Adrenal gland (tissue), 5 donors: Measurements from ENCODE around the gene MAGI2.

Source experiments
- POLR2A ChIP-seq, 2 donors: fragments of 450-650 bp; IDR thresholded peaks; one replicate each; pipeline ENCODE4 v1.6.1; 2017; ENCODE audit warnings: antibody characterized with exemption in 2 of 2, mild to moderate bottlenecking in 2 of 2, moderate library complexity in 1 of 2
- TF ChIP-seq, protein P1 (sequence below), 6 experiments: fragments of 450-650 bp in 4 of 6; fragments of 200-600 bp in 2 of 6; sonication (generic) in 1 of 6; IDR thresholded peaks; 1 replicate in 5 of 6; 2 replicates in 1 of 6; pipeline versions ENCODE4 v1.5.1 to v1.8.0; 2016 to 2021; ENCODE audit warnings: antibody characterized with exemption in 6 of 6, mild to moderate bottlenecking in 2 of 6, moderate library complexity in 1 of 6
- donor health status: DM: no; HTN: no; CAD: no.

DNA sequence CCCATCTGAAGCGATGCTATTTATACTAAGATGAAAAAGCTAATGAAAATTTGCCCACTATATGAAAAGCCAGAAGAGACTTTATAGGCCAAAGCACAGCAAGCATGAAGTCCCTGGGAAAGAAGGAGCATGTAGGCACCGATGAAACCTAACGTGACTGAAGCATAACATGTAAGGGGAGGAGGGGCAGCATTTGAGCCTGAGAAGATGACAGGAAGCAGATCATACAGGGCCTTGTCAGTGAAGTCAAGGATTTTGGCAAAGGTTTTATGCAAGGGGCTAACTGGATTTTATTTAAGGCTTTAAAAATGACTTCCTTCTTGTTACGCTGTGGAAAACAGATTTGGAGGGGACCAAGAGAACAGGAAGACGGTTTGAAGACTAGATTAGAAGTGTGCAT, 910.9 kb downstream of the MAGI2 start:
- TF ChIP-seq, protein P1, sequence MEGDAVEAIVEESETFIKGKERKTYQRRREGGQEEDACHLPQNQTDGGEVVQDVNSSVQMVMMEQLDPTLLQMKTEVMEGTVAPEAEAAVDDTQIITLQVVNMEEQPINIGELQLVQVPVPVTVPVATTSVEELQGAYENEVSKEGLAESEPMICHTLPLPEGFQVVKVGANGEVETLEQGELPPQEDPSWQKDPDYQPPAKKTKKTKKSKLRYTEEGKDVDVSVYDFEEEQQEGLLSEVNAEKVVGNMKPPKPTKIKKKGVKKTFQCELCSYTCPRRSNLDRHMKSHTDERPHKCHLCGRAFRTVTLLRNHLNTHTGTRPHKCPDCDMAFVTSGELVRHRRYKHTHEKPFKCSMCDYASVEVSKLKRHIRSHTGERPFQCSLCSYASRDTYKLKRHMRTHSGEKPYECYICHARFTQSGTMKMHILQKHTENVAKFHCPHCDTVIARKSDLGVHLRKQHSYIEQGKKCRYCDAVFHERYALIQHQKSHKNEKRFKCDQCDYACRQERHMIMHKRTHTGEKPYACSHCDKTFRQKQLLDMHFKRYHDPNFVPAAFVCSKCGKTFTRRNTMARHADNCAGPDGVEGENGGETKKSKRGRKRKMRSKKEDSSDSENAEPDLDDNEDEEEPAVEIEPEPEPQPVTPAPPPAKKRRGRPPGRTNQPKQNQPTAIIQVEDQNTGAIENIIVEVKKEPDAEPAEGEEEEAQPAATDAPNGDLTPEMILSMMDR (IDR thresholded peaks at IDR 0.05) = no peak
- no peak for TF ChIP-seq POLR2A (IDR thresholded peaks at IDR 0.05)
